Activated T-cell treated with anti-CD3 and anti-CD28 coated beads, Interleukin-2, amount 50 U/mL, for 1 hour (primary cell): ENCODE data around the gene DYNC2I2.
"Not testable (repeated sequence)": the region's sequence is repeated elsewhere in the genome, so short reads cannot be mapped to it uniquely, and the experiment has no call there.

ENCODE experiments used
- DNase-seq: peaks from one replicate; pipeline ENCODE4 v3.0.0-alpha.2; 2020

The DYNC2I2 gene

DNA sequence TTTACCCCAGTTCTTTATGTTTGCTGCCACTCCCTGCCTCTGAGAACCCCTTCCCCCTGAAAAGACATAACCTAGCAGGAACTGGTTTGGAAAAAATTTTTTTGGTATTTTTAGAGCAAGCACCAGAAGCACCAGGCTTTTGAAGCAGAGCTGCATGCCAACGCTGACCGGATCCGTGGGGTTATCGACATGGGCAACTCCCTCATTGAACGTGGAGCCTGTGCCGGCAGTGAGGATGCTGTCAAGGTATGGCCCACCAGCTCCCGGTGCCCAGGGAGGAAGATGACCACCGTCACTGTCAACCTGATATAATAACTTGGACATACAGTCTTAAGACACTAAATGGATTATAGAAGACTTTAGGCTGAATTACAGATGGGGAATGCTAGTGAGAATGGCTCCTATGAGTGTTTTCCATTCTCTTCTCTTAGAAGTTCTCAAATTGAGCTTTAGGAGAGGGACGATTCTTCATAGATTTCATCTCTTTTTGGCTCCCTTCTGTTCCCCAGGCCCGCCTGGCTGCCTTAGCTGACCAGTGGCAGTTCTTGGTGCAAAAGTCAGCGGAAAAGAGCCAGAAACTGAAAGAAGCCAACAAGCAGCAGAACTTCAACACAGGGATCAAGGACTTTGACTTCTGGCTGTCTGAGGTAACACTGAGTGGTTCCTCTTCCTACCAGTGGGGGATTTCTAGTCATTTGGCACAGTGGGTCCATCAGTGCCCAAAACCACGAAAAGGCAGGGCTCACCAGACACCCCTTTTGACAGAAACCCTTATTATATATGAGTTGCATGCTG is 44.9 kb downstream of the DYNC2I2 start:
- DNase-seq, result no peak

DNA sequence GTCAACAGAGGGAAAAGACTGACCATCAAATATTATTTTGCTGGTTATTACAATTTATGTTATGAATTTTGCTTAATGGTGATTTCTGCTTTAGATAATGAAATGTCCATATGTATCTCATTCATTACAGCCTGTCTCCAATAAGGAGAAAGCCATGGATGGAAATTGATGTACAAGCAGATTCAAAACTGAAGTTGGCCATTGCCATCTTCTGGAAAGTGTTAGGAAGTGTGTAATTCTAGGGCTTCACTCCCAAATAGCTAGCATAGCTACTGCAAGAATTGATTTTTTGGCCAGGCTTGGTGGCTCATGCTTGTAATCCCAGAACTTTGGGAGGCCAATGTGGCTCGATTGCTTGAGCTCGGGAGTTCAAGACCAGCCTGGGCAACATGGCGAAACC is 45.8 kb downstream of the DYNC2I2 start:
- DNase-seq, result no peak

DNA sequence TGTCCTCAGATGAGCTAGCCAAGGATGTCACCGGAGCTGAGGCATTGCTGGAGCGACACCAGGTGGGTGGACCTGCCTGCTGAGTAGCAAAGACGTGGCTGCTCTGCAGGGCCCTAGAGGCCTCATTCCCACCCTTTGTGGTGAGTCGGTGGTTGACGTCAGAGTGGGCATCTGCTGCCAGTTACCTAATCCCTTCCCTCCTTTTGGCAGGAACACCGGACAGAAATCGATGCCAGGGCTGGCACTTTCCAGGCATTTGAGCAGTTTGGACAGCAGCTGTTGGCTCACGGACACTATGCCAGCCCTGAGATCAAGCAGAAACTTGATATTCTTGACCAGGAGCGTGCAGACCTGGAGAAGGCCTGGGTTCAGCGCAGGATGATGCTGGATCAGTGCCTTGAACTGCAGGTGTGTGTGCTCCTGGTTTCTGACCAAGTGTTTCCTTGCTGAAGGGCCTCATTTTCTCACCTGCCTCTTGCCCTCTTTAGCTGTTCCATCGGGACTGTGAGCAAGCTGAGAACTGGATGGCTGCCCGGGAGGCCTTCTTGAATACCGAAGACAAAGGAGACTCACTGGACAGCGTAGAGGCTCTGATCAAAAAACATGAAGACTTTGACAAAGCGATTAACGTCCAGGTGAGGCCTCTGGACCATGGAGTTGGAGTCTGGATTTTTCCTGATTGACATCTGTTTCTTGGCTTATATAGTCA is 48.9 kb downstream of the DYNC2I2 start:
- DNase-seq, result no peak

- no peak for DNase-seq
Observed at GRCh38 chr9:128603697-128604096, 53.0 kb downstream of the DYNC2I2 start.

- no peak for DNase-seq
Observed at GRCh38 chr9:128600099-128600498, 56.5 kb downstream of the DYNC2I2 start.

DNA sequence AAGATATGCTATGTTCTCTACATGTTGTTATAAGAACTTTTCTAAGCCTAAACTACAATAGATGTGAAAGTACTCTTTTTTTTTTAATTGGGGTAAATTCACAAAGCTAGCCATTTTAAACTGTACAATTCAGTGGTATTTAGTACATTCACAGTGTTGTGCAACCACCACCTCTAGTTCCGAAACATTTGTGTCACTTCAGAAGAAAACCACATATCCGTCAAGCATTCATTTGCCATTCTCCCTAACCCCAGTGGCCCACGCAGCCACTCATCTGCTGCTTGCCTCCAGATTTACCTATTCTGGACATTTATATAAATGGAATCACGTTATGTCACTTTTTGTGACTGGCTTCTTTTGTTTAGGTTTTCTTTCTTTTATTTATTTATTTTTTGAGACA is 61.2 kb downstream of the DYNC2I2 start:
- no peak for DNase-seq

GRCh38 chr9:128593856-128594255 is 62.8 kb downstream of the DYNC2I2 start:
- DNase-seq, result no peak

- DNase-seq, result no peak
Observed at GRCh38 chr9:128593039-128593438, 63.6 kb downstream of the DYNC2I2 start.

- no peak for DNase-seq
Observed at GRCh38 chr9:128588581-128589233, 67.9 kb downstream of the DYNC2I2 start.

DNA sequence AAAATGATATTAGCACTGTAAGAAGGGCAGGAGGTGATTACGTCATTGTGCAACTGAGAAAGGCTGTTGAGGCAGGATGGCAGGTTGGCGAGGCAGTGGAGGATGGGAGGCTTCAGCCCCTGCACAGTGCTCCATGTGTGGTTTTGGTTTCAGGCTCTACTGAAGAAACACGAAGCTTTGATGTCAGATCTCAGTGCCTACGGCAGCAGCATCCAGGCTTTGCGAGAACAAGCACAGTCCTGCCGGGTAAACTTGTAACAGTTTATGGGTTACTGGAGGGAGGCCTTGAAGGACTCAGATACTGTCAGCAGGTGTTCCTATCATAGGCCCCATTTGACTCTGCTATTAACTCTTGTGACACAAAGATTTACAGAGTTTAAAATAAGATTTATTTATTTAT is 69.2 kb downstream of the DYNC2I2 start:
- peak; percentile 31 for DNase-seq

DNA sequence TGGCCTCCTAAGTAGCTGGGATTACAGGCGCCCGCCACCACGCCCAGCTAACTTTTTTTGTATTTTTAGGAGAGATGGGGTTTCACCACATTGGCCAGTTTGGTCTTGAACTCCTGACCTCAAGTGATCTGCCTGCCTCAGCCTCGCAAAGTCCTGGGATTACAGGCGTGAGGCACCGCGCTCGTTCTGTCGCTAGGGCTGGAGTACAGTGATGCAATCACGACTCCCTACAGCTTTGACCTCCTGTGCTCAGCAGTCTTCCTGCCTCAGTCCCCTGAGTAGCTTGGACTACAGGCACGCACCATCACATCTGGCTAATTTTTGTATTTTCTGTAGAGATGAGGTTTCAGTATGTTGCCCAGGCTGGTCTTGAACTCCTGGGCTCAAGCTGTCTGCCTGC is 69.7 kb downstream of the DYNC2I2 start:
- DNase-seq, result not testable (repeated sequence)

- not testable (repeated sequence) for DNase-seq
Observed at GRCh38 chr9:128585155-128585554, 71.5 kb downstream of the DYNC2I2 start.
